Measurements from ENCODE around the gene MTF2. TPM values are rescaled to one million over a fixed set of nuclear protein-coding genes. Genes with fewer than 3 reads are reported as not detected.
A peak's percentile ranks its signal among the peaks of the same experiment; 100 is the strongest.

Gene MTF2
- total RNA-seq, 1 experiment from 2014 or later: 47.1 TPM

- no peak overlapping the region for H3K27ac Mint-ChIP-seq (ENCODE audit: unreplicated experiment)
- CTCF ChIA-PET: interaction anchor here (0.6 kb wide), 1 partner anchor 56 kb away, joined by 3 read pairs; no protein-coding TSS in a partner anchor
- H3K4me1 Mint-ChIP-seq (ENCODE audit: low read depth, unreplicated experiment): no peaks in the 10 kb centered on the region
- no peak for DNase-seq
- H3K36me3 Mint-ChIP-seq (ENCODE audit: insufficient read depth, unreplicated experiment): peaks cover 10% of the 10 kb centered on the region
- no peaks in the 10 kb centered on the region for H3K27me3 Mint-ChIP-seq (ENCODE audit: unreplicated experiment)
- no peak overlapping the region for H3K4me3 Mint-ChIP-seq (ENCODE audit: low read depth, unreplicated experiment)
- no TSS peak for BruUV-seq (replicated peaks)
- intact Hi-C loops (cut with micrococcal nuclease; ENCODE audit: unreplicated experiment): no loop called here
- H3K9me3 Mint-ChIP-seq (ENCODE audit: low read depth, unreplicated experiment): no peaks in the 10 kb centered on the region
- no peak for TF ChIP-seq CTCF (IDR thresholded peaks at IDR 0.05; ENCODE audit: unreplicated experiment)
These were observed 64.1 kb downstream of the MTF2 start for GRCh38 chr1:93143136-93143535.

DNA sequence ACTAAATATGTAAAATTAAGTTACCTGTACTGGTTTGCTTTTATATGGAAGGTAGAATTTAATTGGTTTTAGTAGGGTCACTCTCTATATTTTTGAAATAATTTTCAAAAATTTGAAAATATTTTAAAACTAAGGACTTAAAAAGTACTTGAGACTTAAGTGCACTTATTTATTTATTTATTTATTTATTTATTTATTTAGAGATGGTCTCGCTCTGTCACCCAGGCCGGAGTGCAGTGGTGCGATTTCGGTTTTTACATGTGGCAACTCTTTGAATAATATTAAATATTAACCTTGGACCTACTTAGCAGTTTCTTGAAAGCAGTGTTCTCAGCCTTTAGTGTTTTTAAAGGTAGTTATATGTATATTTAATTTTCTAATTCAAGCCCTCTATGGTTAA, 64.7 kb downstream of the MTF2 start:
- BruUV-seq (replicated peaks): no TSS peak
- Mint-ChIP-seq H3K4me3 (ENCODE audit: low read depth, unreplicated experiment) (no peak overlapping the region), H3K36me3 (ENCODE audit: insufficient read depth, unreplicated experiment) (peaks cover 14% of the 10 kb centered on the region), H3K4me1 (ENCODE audit: low read depth, unreplicated experiment) (no peaks in the 10 kb centered on the region), H3K9me3 (ENCODE audit: low read depth, unreplicated experiment) (no peaks in the 10 kb centered on the region), H3K27me3 (ENCODE audit: unreplicated experiment) (no peaks in the 10 kb centered on the region), H3K27ac (ENCODE audit: unreplicated experiment) (no peak overlapping the region)
- CTCF ChIA-PET: no interaction called here
- intact Hi-C loops (cut with micrococcal nuclease; ENCODE audit: unreplicated experiment): no loop called here
- TF ChIP-seq CTCF (IDR thresholded peaks at IDR 0.05; ENCODE audit: unreplicated experiment): no peak
- DNase-seq: no peak

DNA sequence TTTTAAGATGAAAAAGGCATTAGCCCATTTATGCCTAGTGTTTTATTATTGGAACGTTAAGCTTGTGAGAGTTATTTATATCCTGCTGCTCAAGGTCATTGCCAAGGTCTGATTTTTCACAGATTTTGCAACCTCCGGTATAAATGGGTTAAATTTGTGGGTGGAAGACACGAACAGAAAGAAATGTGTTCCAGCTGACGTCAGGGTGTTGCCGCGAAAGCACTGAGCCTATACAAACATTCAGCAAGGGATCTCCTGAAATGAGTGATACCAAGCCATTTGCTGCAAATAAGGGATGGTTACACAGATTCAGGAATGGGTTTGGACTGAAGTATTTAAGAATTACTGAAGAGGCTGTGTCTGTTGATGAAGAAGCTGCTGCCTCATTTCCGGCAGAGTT, 68.9 kb downstream of the MTF2 start:
- intact Hi-C loops (cut with micrococcal nuclease; ENCODE audit: unreplicated experiment): no loop called here
- no peak for TF ChIP-seq CTCF (IDR thresholded peaks at IDR 0.05; ENCODE audit: unreplicated experiment)
- Mint-ChIP-seq H3K36me3 (ENCODE audit: insufficient read depth, unreplicated experiment) (peaks cover 23% of the 10 kb centered on the region), H3K4me1 (ENCODE audit: low read depth, unreplicated experiment) (no peaks in the 10 kb centered on the region), H3K27ac (ENCODE audit: unreplicated experiment) (peak overlapping the region; percentile 36), H3K27me3 (ENCODE audit: unreplicated experiment) (no peaks in the 10 kb centered on the region), H3K9me3 (ENCODE audit: low read depth, unreplicated experiment) (no peaks in the 10 kb centered on the region), H3K4me3 (ENCODE audit: low read depth, unreplicated experiment) (no peak overlapping the region)
- CTCF ChIA-PET: no interaction called here
- BruUV-seq (replicated peaks): no TSS peak
- DNase-seq: no peak

GRCh38 chr1:93150729-93151128, 71.6 kb downstream of the MTF2 start:
- Mint-ChIP-seq H3K9me3 (ENCODE audit: low read depth, unreplicated experiment) (no peaks in the 10 kb centered on the region), H3K4me1 (ENCODE audit: low read depth, unreplicated experiment) (no peaks in the 10 kb centered on the region), H3K4me3 (ENCODE audit: low read depth, unreplicated experiment) (no peak overlapping the region), H3K36me3 (ENCODE audit: insufficient read depth, unreplicated experiment) (peaks cover 27% of the 10 kb centered on the region), H3K27me3 (ENCODE audit: unreplicated experiment) (no peaks in the 10 kb centered on the region), H3K27ac (ENCODE audit: unreplicated experiment) (no peak overlapping the region)
- DNase-seq: no peak
- intact Hi-C loops (cut with micrococcal nuclease; ENCODE audit: unreplicated experiment): no loop called here
- no TSS peak for BruUV-seq (replicated peaks)
- no peak for TF ChIP-seq CTCF (IDR thresholded peaks at IDR 0.05; ENCODE audit: unreplicated experiment)
- CTCF ChIA-PET: no interaction called here

All from Calu3 (cell line).